ENCODE data around the gene NUDT4.

NUDT4 gene

DNA sequence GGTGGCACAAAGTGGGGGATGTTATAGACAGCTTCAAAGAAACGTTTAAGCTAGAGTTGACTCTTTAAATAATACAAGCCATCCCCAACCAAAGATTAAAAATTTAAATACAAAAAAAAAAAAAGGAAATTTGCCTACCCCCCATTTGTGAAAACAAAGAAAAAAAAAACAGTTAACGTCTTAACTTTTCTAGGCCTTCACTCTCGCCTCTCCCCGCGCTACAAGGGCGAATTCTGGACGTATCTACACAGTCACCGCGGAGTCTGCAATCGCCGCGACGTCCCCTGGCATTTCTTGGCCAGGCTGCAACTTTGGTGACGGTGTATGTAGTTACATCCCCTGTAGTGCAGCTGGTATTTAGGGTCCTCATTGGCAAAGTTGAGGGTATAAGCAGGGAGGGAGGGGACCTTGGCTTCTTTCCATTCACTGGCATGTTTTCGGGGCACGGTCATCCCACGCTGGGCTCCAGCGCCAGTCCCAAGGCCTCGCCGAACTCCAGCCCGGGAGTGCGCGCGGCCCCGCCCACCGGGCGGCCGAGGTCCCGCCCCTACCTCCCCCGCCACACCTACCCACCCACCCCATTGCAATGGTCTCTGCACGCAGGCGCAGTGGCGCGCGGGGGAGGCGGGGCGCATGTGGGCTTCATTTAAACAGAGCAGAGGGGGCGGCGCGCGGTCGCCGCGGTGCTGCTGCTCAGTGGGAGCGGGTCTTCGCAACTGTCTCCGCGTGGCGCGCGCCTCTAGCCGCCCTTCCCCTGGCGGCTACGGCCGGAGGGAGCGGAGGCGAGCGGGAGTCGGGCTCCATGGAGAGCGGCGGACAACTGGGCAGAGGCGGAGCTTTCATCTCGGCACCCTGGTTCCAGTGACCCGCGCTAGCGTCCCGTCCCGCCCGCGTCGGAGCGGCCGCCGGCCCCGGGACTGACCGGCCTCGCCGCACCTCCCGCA lies at the start of gene NUDT4:
Gene NUDT4 (plus strand): TSS at position 674 of the 944 bp plus-strand sequence. CDS start 398 bp downstream, outside the sequence.
- TF ChIP-seq, protein P1, sequence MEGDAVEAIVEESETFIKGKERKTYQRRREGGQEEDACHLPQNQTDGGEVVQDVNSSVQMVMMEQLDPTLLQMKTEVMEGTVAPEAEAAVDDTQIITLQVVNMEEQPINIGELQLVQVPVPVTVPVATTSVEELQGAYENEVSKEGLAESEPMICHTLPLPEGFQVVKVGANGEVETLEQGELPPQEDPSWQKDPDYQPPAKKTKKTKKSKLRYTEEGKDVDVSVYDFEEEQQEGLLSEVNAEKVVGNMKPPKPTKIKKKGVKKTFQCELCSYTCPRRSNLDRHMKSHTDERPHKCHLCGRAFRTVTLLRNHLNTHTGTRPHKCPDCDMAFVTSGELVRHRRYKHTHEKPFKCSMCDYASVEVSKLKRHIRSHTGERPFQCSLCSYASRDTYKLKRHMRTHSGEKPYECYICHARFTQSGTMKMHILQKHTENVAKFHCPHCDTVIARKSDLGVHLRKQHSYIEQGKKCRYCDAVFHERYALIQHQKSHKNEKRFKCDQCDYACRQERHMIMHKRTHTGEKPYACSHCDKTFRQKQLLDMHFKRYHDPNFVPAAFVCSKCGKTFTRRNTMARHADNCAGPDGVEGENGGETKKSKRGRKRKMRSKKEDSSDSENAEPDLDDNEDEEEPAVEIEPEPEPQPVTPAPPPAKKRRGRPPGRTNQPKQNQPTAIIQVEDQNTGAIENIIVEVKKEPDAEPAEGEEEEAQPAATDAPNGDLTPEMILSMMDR (IDR thresholded peaks at IDR 0.05; ENCODE audit: low read length): no peak
- TF ChIP-seq EZH2phosphoT487 (IDR thresholded peaks at IDR 0.05; ENCODE audit: low read length) (no peak), EZH2 (optimal IDR thresholded peaks at IDR 0.05; ENCODE audit: low read depth, low read length) (no peak)

DNA sequence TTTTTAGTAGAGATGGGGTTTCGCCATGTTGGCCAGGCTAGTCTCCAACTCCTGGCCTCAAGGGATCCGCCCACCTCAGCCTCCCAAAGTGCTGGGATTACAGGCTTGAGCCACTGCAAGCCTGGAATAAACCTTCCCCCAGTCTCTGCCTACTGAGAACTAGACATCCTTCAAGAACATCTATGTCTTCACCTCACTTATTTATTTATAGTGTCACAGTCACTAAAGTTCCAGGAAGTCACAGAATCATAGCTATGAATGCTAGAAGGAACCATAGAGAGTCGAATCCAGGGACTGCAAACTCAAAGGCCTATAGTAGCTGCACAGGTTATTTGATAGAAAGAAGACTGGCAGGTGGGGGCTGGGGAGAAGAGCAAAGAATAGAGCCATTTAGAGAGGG lies 44.7 kb upstream of the NUDT4 start:
- H3K27ac ChIP-seq (ENCODE audit: low read length): no peak overlapping the region
- no peaks in the 10 kb centered on the region for H3K9me2 ChIP-seq (replicated peaks; ENCODE audit: insufficient read depth, low read length)
- no peaks in the 10 kb centered on the region for H3K36me3 ChIP-seq (replicated peaks; ENCODE audit: insufficient read depth, low read length)
- H3K4me2 ChIP-seq (ENCODE audit: low read depth, low read length): no peak overlapping the region
- no peaks in the 10 kb centered on the region for H3K4me1 ChIP-seq (ENCODE audit: low read length)
- no peaks in the 10 kb centered on the region for H3K27me3 ChIP-seq (replicated peaks; ENCODE audit: insufficient read depth, low read length)
- H4K20me1 ChIP-seq (ENCODE audit: insufficient read depth, low read length): no peaks in the 10 kb centered on the region
- H3K4me3 ChIP-seq (ENCODE audit: low read length): no peak overlapping the region
- no peaks in the 10 kb centered on the region for H3K9me3 ChIP-seq (replicated peaks; ENCODE audit: insufficient read depth, low read length)
- H3K79me2 ChIP-seq (ENCODE audit: low read length): no peaks in the 10 kb centered on the region
- H2AFZ ChIP-seq (ENCODE audit: low read length): no peak overlapping the region
- no peaks in the 10 kb centered on the region for H3F3A ChIP-seq (ENCODE audit: insufficient read depth, low read length)
- TF ChIP-seq EZH2phosphoT487 (IDR thresholded peaks at IDR 0.05; ENCODE audit: low read length): no peak
- TF ChIP-seq, protein P1 (IDR thresholded peaks at IDR 0.05; ENCODE audit: low read length): no peak
- TF ChIP-seq EZH2 (optimal IDR thresholded peaks at IDR 0.05; ENCODE audit: low read depth, low read length): no peak
- no peak overlapping the region for H3K9ac ChIP-seq (ENCODE audit: low read length)
- DNase-seq: no peak

More for the DNA sequence above, at the start of gene NUDT4:
- H3K36me3 ChIP-seq (replicated peaks; ENCODE audit: insufficient read depth, low read length): no peaks in the 10 kb centered on the region
- H3K4me2 ChIP-seq (ENCODE audit: low read depth, low read length): peak within 1 kb of the TSS; percentile 89
- H3F3A ChIP-seq (ENCODE audit: insufficient read depth, low read length): no peaks in the 10 kb centered on the region
- peak; percentile 95 for DNase-seq
- H2AFZ ChIP-seq (ENCODE audit: low read length): peak within 1 kb of the TSS; percentile 70
- H4K20me1 ChIP-seq (ENCODE audit: insufficient read depth, low read length): peaks cover 8% of the 10 kb centered on the region; the same call in 1 of the 2 replicates
- H3K27ac ChIP-seq (ENCODE audit: low read length): peak within 1 kb of the TSS; percentile 61; the same call in 1 of the 2 replicates
- H3K4me1 ChIP-seq (ENCODE audit: low read length): peaks cover 8% of the 10 kb centered on the region; the same call in 1 of the 2 replicates
- H3K79me2 ChIP-seq (ENCODE audit: low read length): peaks cover 43% of the 10 kb centered on the region
- H3K4me3 ChIP-seq (ENCODE audit: low read length): peak within 1 kb of the TSS; percentile 77
- no peaks in the 10 kb centered on the region for H3K27me3 ChIP-seq (replicated peaks; ENCODE audit: insufficient read depth, low read length)
- H3K9me3 ChIP-seq (replicated peaks; ENCODE audit: insufficient read depth, low read length): no peaks in the 10 kb centered on the region
- H3K9me2 ChIP-seq (replicated peaks; ENCODE audit: insufficient read depth, low read length): no peaks in the 10 kb centered on the region
- peak within 1 kb of the TSS; percentile 86 for H3K9ac ChIP-seq (ENCODE audit: low read length)

DNA sequence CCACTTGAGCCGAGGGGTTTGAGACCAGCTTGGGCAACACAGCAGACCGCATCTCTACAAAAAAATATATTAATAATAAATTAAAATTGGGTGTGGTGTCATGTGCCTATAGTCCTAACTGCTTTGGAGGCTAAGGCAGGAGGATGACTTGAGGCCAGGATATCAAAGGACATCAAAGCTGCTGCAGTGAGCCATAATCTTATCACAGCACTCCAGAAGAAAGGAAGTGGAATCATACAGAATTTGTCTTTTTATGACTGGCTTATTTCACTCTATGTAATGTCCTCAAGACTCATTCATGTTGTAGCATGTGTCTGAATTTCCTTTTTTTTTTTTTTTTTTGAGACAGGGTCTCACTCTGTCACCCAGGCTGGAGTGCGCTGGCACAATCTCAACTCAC lies 43.9 kb upstream of the NUDT4 start:
- no peak for TF ChIP-seq EZH2 (optimal IDR thresholded peaks at IDR 0.05; ENCODE audit: low read depth, low read length)
- TF ChIP-seq, protein P1 (IDR thresholded peaks at IDR 0.05; ENCODE audit: low read length): no peak
- TF ChIP-seq EZH2phosphoT487 (IDR thresholded peaks at IDR 0.05; ENCODE audit: low read length): no peak
- no peak overlapping the region for H3K4me2 ChIP-seq (ENCODE audit: low read depth, low read length)
- no peak for DNase-seq

More for the DNA sequence above, 43.9 kb upstream of the NUDT4 start:
- H3K79me2 ChIP-seq (ENCODE audit: low read length): no peaks in the 10 kb centered on the region
- no peaks in the 10 kb centered on the region for H4K20me1 ChIP-seq (ENCODE audit: insufficient read depth, low read length)
- H3F3A ChIP-seq (ENCODE audit: insufficient read depth, low read length): no peaks in the 10 kb centered on the region
- H3K4me1 ChIP-seq (ENCODE audit: low read length): no peaks in the 10 kb centered on the region
- H3K36me3 ChIP-seq (replicated peaks; ENCODE audit: insufficient read depth, low read length): no peaks in the 10 kb centered on the region
- H3K4me3 ChIP-seq (ENCODE audit: low read length): no peak overlapping the region
- no peak overlapping the region for H3K27ac ChIP-seq (ENCODE audit: low read length)
- no peak overlapping the region for H3K9ac ChIP-seq (ENCODE audit: low read length)
- no peaks in the 10 kb centered on the region for H3K27me3 ChIP-seq (replicated peaks; ENCODE audit: insufficient read depth, low read length)
- H2AFZ ChIP-seq (ENCODE audit: low read length): no peak overlapping the region
- H3K9me2 ChIP-seq (replicated peaks; ENCODE audit: insufficient read depth, low read length): no peaks in the 10 kb centered on the region
- no peaks in the 10 kb centered on the region for H3K9me3 ChIP-seq (replicated peaks; ENCODE audit: insufficient read depth, low read length)

Measured in MM.1S (cell line).